Left lung (tissue), 10 donors: ENCODE results near the gene STARD3. TPM values are rescaled to one million over a fixed set of nuclear protein-coding genes. Genes with fewer than 3 reads are reported as not detected.

Source experiments
- ATAC-seq: fragments of 200-7000 bp; cut with Tn5 transposase; one replicate; pipeline ENCODE4 v1.9.1; 2020; ENCODE audit warnings: moderate library complexity
- DNase-seq, 4 donors: peaks; one replicate each; pipeline ENCODE4 v3.0.0-alpha.2; 2013 to 2020
- H3K27ac ChIP-seq, 2 donors: fragments of 200-600 bp; sonication (generic) in 1 of 2; one replicate each; pipeline versions ENCODE4 v1.5.0 to v1.8.0; 2020 to 2021
- H3K27me3 ChIP-seq, 2 donors: fragments of 200-600 bp; sonication (generic) in 1 of 2; one replicate each; pipeline versions ENCODE4 v1.5.0 to v1.8.0; 2020 to 2021
- H3K36me3 ChIP-seq, 2 donors: fragments of 200-600 bp; sonication (generic) in 1 of 2; one replicate each; pipeline versions ENCODE4 v1.5.0 to v1.8.0; 2020 to 2021
- H3K4me1 ChIP-seq, 2 donors: fragments of 200-600 bp; one replicate each; pipeline ENCODE4 v1.8.0; 2021
- H3K4me3 ChIP-seq, 2 donors: fragments of 200-600 bp; sonication (generic) in 1 of 2; one replicate each; pipeline versions ENCODE4 v1.5.0 to v1.8.0; 2020 to 2021; ENCODE audit warnings: mild to moderate bottlenecking in 1 of 2
- H3K9me3 ChIP-seq, 2 donors: fragments of 200-600 bp; sonication (generic) in 1 of 2; one replicate each; pipeline versions ENCODE4 v1.5.0 to v1.8.0; 2020 to 2021
- CTCF ChIP-seq, 2 donors: fragments of 200-600 bp; sonication (generic) in 1 of 2; IDR thresholded peaks; one replicate each; pipeline versions ENCODE4 v1.5.0 to v1.8.0; 2021; ENCODE audit warnings: antibody characterized with exemption in 2 of 2
- intact Hi-C, 2 donors: fragments of 100-400 bp; cut with DNase I; formaldehyde crosslinking; loops; one replicate each; pipeline versions ENCODE4 v1.11.2 to v1.14.2; 2022
- polyA plus RNA-seq, 6 donors: library from polyadenylated mRNA; unstranded; fragments of 120-200 nt; gene quantifications; one replicate each; pipeline ENCODE4 v1.2.1, GENCODE V29; 2013; ENCODE audit not compliant: insufficient read length in 6 of 6
- total RNA-seq, 2 donors: library from RNA; stranded (reverse); fragmentation: NEBNext Ultra II Directional; extraction: Animal tissue kit (Norgen Biotek cat#: 25700); gene quantifications; one replicate each; pipeline ENCODE4 v1.2.1, GENCODE V29; 2021
- donor health status: DM: no; HTN: yes; CAD: no.
- donor health status: DM: no; HTN: no; CAD: no.

The STARD3 gene
- total and polyA plus RNA-seq, 8 donors, result 42.1 to 66.1 (median 55.9) TPM

GRCh38 chr17:39598630-39599003, 38.3 kb upstream of the STARD3 start:
- TF ChIP-seq CTCF (IDR thresholded peaks at IDR 0.05), result no peak
- Histone ChIP-seq H3K27ac (no peak overlapping the region), H3K36me3 (no peaks in the 10 kb centered on the region), H3K9me3 (no peaks in the 10 kb centered on the region), H3K4me3 (no peak overlapping the region), H3K4me1 (peaks cover 4 to 15% of the 10 kb centered on the region in 2 donors), H3K27me3 (peaks cover 90 to 100% of the 10 kb centered on the region in 2 donors)
- DNase-seq (no peak), ATAC-seq (no peak)
- intact Hi-C loops, result no loop called here

GRCh38 chr17:39599004-39599664, 37.8 kb upstream of the STARD3 start:
- TF ChIP-seq CTCF (IDR thresholded peaks at IDR 0.05), result no peak
- DNase-seq (no peak), ATAC-seq (no peak)
- Histone ChIP-seq H3K36me3 (no peaks in the 10 kb centered on the region), H3K27me3 (peaks cover 95 to 100% of the 10 kb centered on the region in 2 donors), H3K27ac (no peak overlapping the region), H3K4me1 (peaks cover 4 to 20% of the 10 kb centered on the region in 2 donors), H3K9me3 (no peaks in the 10 kb centered on the region), H3K4me3 (no peak overlapping the region)
- intact Hi-C loops, result no loop called here

GRCh38 chr17:39599665-39600231, 37.2 kb upstream of the STARD3 start:
- no peak overlapping the region for H3K4me3 ChIP-seq
- peaks cover 99 to 100% of the 10 kb centered on the region in 2 donors for H3K27me3 ChIP-seq
- intact Hi-C loops, result no loop called here
- no peaks in the 10 kb centered on the region for H3K36me3 ChIP-seq
- ATAC-seq (no peak), DNase-seq (no peak)
- no peak overlapping the region for H3K27ac ChIP-seq
- TF ChIP-seq CTCF (IDR thresholded peaks at IDR 0.05), result no peak
- H3K9me3 ChIP-seq, result no peaks in the 10 kb centered on the region
- H3K4me1 ChIP-seq, result peaks cover 4 to 25% of the 10 kb centered on the region in 2 donors

- intact Hi-C loops, result no loop called here
- no peak overlapping the region for H3K27ac ChIP-seq
- no peak for ATAC-seq
- no peaks in the 10 kb centered on the region for H3K9me3 ChIP-seq
- no peaks in the 10 kb centered on the region for H3K36me3 ChIP-seq
- DNase-seq, result no peak
- H3K27me3 ChIP-seq, result peaks cover 100% of the 10 kb centered on the region in 2 donors
- no peak for TF ChIP-seq CTCF (IDR thresholded peaks at IDR 0.05)
- H3K4me3 ChIP-seq, result no peak overlapping the region
- peaks cover 4 to 31% of the 10 kb centered on the region in 2 donors for H3K4me1 ChIP-seq
These were observed 36.5 kb upstream of the STARD3 start for GRCh38 chr17:39600288-39600996.

GRCh38 chr17:39600997-39601597, 35.8 kb upstream of the STARD3 start:
- Histone ChIP-seq H3K9me3 (no peaks in the 10 kb centered on the region), H3K4me3 (no peak overlapping the region), H3K36me3 (no peaks in the 10 kb centered on the region), H3K4me1 (peaks cover 4 to 38% of the 10 kb centered on the region in 2 donors), H3K27me3 (peaks cover 100% of the 10 kb centered on the region in 2 donors), H3K27ac (no peak overlapping the region)
- intact Hi-C loops, result no loop called here
- TF ChIP-seq CTCF (IDR thresholded peaks at IDR 0.05), result no peak
- no peak for ATAC-seq
- DNase-seq, result no peak
